Stimulated activated CD4-positive, alpha-beta T cell treated with anti-CD3 and anti-CD28 coated beads, TNF-alpha, amount 100 ng/mL, for 24 hours (primary cell): ENCODE data around the gene SUSD3.

Source experiments
- DNase-seq, 3 experiments: peaks; one replicate each; pipeline ENCODE4 v3.0.0-alpha.2; 2020; ENCODE audit warnings: low read depth in 3 of 3

SUSD3 gene

DNA sequence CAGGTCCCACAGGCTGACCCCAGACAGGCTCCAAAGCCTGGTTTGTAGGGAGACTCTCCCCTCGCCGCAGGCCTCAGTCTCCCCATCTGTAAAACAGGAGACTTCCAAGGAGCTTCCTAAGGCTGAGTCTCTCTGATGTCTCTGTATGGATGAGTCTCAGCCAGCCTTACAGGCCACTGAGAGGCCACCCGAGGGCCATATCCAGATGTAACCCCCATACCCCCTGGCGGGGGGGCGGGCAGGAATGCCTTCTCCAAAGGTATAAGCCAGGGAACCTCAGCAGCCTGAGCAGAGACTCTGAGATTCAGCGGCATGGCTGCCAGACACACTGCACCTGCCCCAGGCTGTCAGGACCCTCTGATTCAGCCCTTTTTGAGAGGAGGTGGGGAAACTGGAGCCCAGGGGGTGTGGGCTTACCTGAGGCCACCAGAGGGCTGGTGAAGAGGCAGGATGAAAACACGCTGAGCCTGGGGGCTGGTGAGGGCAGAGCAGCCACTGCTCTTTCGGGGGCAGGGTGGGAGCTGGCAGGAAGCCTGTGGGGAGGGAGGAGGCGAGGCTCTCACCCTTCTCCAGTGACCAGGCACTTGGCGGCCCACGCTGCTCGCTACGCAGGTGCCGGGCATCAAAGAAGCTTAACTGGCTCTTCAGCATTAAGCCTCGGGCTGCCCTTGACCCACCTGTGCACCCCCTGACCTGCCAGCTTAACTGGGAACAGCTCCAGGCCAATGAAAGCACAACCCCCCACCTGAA, 5.5 kb upstream of the SUSD3 start:
- DNase-seq: no peak

DNA sequence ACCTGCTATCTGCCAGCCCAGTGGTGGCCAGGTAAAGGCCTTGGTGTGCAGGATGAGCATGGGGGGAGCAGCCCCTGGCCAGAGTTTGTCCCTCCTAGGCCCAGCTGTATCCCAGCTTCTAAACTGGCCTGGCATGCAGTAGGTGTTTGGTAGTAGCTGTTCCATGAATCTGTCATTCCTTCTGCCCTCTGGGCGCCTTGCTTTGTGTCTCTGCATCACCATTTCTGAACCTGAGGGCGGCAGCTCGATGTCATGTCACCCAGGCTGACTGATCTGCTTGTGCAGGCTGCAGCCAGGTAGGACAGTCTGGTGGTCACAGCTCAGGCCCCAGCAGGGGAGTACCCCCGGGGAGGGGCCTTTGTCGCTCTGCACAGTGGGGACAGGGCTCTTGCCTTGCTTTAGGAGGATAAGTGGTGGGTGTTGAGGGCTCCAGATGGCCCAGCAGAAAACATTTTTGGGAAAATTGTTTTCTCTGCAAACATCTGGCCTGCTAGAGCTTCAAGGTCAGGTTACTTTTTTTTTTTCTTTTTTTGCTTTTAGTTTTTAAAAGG, 4.6 kb upstream of the SUSD3 start:
- DNase-seq: no peak

DNA sequence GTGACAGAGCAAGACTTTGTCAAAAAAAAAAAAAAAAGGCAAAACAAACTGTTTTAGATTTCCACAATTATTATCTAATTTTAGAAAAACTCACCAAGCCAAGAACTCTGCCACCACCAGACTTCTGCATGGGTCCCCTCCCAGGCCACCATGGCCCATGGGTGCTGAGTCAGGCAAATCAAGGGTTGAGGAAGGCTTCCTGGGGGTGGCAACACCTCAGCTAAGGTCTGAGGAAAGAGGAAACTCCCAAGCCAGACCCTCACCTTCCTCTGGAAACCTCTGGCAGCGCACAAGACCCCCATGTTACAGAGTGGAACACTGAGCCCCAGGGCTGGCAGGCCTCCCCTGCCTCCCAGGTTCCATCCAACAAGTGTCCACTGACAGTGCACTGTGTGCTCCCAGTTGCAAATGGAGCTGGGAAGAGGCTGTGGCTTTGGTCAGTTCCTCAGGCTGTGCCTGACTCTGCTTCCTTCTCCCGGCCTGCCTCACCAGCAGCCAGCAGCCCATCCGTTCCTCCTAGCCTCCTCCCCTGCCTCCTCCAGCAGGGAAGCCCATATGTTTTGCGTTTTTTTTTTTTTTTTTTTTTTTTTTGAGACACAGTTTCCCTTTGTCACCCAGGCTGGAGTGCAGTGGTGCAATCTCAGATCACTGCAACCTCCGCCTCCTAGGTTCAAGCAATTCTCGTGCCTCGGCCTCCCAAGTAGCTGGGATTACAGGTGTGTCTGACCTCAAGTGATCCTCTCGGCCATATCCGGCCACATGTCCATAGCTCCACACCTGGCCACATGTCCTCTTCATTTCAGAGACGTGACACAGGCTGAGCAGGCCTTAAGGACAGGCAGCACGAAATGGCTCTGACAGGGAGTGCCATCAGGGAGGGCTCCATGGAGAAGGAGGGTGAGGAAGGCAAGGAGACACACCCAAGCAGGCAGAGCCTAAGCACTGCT, 3.5 kb upstream of the SUSD3 start:
- DNase-seq: no peak

GRCh38 chr9:93057042-93057702, 1.3 kb upstream of the SUSD3 start:
- DNase-seq: no peak

DNA sequence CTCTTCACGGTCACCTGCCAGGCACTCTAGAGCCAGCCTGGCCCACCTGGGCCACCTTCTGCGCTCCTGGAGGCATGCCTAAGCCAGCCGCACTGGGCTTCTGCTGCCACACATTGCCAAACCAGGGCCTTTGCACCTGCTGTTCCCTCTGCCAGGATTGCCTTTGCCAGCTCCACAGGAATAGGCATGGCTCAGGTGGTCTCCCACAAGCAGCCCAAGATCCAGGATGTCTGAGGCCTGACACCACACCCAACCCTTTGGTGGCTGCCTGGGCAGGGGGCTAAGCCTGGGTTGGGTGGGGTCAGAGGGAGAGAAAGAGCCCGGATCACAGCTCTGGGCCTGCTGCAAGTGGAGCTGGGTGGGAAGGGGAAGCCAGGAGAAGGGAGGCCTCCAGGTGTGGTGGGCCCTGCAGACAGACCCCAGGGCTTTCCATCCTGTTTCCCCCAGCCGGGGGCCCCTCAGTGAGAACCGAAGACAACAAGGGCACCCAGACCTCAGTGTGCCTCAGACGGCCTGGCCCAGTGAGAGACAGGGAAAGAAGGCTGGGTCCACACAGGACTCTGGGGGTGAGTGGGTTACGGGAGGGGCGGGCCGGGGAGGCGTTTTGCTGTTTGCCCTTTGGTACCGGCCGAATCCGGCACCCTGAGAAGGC, 672 bp upstream of the SUSD3 start:
- no peak for DNase-seq

DNA sequence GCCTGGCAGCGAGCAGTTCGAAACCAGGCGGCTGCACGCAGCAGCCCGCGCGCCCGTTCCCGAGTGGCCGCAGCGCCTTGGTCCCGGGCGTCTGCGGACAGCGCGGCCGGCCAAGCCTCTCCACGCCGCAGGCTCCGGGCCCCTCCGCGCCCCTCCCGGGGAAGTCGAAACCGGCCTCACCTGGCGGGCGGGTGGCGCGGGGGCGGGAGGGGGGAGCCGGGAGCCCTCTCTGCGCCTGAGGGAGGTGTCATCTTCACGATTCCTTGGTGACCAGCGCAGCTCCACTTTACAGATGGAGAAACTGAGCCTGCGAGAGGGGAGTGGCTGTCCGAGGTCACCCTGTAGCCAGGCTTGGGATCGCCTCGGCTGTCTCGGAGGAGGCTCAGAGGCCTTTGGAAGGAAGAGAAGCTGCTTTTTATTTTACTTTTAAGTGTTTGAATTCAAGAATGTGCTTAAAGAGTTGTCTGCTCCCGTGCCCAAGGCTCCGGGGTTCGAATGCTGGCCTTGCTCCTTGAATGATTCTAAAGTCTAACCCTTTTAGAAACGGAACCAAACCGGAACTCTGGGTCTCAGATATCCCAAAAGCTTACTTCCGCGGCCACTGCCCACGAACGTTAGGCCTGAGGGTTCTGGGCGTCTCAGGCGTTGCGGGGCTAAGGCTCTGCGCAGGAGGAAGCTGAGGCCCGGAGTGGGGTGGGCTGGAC, 662 bp downstream of the SUSD3 start:
- no peak for DNase-seq

GRCh38 chr9:93059715-93060578, 1.4 kb downstream of the SUSD3 start:
- no peak for DNase-seq

DNA sequence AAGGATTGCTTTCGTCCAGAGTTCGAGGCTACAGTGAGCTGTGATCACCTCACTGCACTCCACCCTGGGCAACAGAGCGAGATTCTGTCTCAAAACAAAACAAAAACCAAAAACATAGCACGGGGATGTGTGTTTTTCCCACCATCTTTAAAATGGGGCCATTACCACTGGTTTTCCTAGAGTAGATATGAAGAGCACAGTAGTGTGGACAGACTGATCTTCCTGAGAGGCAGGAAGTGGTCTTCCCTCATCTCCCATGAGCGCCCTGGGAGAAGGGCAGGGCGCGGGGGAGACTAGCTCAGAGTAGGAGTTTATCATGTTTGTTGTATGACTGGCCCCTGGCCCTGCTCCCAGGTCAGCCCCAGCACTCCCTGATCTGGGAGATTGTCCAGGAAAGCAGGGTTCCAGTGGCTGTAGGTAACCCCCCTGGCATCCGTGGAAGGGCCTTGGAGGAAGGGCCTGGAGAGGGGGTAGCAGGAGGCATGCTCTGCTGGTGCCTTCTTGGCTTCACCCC, 2.3 kb downstream of the SUSD3 start:
- DNase-seq: no peak

DNA sequence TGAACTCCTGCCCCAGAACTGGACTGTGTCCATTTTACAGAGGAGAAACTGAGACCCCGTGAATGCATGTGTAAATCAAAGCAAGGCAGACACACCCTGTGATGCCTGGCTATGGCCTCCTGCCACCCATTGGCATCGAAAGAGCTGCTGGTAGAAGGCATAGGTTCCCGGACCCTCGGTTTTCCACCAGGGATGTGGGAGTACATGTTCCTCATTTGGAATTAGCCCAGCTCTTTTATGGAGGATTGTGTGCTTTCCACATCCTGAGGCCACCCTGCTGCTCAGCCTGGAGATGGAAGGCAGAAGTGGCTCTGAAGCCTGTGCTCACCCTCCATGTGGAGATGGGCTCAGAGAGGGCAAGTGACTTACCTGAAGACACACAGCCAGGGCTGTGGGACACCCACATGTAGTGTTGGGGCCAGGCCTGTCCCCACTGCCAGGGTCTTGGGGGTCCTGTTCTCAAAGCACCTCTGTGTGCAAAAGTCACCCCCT, 2.8 kb downstream of the SUSD3 start:
- no peak for DNase-seq

DNA sequence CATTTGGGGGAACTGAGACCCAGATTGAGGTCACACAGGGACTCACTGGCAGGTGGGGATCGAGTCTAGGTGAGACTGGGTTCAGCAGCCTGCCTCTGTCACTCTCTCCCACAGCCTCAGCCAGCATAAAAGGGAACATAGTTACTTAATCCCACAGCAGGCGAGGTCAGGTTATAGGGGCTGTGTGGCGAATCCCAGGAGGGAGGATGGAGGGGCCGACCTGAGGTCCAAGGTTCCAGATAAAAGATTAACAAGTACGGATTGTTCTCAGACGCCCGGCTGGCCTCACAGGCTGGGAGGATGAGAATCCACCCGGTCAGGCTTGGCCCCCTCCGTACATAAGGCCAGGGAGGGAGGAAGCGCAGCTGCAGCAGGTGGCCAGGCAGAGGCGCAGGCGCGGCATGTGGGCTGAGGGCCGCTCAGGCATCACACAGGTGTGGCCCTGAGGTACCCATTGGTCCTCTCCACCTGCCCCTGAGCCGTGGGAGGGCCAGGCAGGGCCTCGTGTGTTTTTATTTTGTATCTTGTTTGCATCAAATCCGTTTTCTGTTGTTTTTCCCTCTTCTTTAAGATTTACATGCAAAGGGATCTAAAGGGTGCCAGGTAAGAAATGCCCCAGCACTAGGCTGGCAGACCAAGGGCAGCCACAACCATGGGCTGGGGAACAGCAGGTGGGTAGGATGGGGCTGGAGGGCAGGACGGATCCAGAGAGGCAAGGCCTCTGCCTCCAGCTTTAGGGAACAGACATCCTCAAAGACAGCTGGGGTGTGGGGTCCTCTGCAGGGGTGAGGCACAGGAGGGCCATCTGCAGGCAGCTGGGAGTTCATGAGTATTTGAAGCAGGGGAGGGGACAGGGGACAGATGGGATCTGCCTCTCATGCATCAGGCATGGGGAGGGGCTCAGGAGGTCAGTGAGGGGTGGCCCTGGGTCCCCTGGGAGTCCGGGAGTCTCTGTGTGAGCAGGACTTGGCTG, 3.6 kb downstream of the SUSD3 start:
- no peak for DNase-seq

- DNase-seq: peak; percentile 70 to 86 (median 79)
Observed at GRCh38 chr9:93064392-93065134, 6.1 kb downstream of the SUSD3 start.

- DNase-seq: no peak
Observed at GRCh38 chr9:93065135-93065720, 6.7 kb downstream of the SUSD3 start.

DNA sequence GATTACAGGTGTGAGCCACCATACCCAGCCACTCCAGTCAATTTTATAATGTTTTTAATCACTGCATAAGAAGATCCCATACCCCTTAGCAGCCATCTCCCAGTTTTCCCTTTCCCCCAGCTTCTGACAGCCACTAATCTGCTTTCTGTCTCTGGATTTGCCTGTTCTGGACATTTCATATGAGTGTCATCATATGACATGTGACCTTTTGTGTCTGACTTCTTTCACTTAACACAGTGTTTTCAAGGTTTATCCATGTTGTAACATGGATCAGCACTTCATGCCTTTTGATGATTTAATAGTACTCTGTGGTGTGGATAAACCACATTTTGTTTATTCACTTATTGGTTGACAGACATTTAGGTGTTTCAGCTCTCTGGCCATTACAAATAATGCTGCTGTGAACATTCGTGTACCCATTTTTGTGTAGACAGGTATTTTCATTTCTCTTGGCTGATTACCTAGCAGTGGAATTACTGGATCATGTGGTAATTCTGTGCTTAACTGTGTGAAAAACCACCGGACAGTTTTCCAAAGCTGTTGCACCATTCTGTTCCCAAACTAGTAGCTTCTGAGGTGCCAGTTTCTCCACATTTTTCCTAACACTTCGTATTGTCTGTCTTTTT, 8.6 kb downstream of the SUSD3 start:
- no peak for DNase-seq

DNA sequence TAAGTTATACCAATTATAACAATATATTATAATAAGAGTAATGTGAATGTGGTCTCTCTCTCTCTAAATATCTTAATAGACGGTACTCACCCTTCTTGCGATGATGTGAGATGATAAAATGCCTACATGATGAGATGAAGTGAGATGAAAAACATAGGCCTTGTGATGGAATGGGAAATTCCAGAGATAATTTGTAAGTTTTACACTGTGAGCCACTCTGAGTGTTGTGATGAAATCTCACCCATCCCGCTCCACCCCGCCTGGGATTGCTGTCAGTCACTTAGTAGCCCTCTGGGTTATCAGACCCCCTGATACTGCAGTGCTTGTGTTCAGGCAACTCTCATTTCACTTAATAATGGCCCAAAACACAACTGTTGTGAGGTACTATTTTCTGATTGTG, 10.5 kb downstream of the SUSD3 start:
- DNase-seq: no peak

DNA sequence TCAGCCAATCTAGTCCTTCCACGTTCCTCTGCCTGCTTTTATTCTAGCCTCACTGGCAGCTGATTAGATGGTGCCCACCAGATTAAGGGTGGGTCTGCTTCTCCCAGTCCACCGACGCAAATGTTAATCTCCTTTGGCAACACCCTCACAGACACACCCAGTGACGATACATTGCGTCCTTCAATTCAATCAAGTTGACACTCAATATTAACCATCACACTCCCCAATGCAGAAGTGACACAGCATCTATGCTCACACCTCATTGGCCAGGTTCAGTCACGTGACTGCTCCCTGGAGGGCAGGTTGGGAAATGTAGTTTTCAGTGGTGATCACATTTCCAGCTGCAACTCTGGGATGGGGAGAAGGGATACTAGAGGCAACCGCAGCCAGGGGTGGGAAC, 13.0 kb downstream of the SUSD3 start:
- DNase-seq: no peak

GRCh38 chr9:93072383-93072795, 13.9 kb downstream of the SUSD3 start:
- no peak for DNase-seq
